Uterus (tissue), 2 donors: ENCODE results near the gene SMYD4.

ENCODE experiments used
- CTCF ChIP-seq, 4 experiments: fragments of 200-600 bp in 2 of 4; fragments of 450-650 bp in 2 of 4; sonication (generic) in 2 of 4; IDR thresholded peaks; one replicate each; pipeline ENCODE4 v1.5.1; 2016 to 2019; ENCODE audit warnings: antibody characterized with exemption in 4 of 4, mild to moderate bottlenecking in 2 of 4, moderate library complexity in 1 of 4
- POLR2A ChIP-seq, 2 donors: fragments of 450-650 bp; IDR thresholded peaks; one replicate each; pipeline ENCODE4 v1.6.1; 2016; ENCODE audit warnings: antibody characterized with exemption in 2 of 2, mild to moderate bottlenecking in 1 of 2, moderate library complexity in 1 of 2

DNA sequence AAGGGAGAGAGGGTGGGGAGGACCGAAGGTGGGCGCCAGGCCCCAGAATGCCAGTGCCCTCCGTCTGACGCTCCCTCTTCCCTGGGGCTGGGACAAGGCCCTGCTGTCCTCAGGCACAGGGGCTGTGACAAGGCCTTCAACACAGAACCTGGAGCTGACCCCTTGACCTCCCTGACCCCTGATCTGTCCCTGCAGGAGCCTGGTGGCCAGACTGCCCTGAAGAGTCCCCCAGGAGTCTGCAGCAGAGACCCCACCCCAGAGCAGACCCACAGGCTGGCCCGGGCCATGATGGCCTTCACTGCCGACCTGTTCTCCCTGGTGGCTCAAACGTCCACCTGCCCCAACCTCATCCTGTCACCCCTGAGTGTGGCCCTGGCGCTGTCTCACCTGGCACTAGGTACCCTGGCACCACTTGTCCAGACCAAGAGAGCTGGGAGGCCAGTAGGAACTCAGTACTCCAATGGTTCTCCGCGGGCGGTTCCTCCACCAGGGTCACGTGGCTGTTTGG lies 84.1 kb downstream of the SMYD4 start:
- no peak for TF ChIP-seq CTCF (IDR thresholded peaks at IDR 0.05)
- no peak for TF ChIP-seq POLR2A (IDR thresholded peaks at IDR 0.05)
